Mammary epithelial cell (primary cell): ENCODE results near the gene RFX3.

Source experiments
- EZH2 ChIP-seq: IDR thresholded peaks from 2 replicates; pipeline ENCODE4 v1.6.1; 2012; ENCODE audit warnings: low read length, inconsistent platforms, borderline replicate concordance
- TF ChIP-seq, protein P1 (sequence below), 2 donors: IDR thresholded peaks in 1 of 2; conservative IDR thresholded peaks in 1 of 2; 2 replicates each; pipeline ENCODE4 v1.5.1; 2011 to 2012; ENCODE audit warnings: inconsistent platforms in 2 of 2, low read length in 2 of 2, mild to moderate bottlenecking in 2 of 2, control low read depth in 1 of 2, low read depth in 1 of 2; ENCODE audit not compliant: insufficient read depth in 1 of 2; ENCODE audit errors: extremely low read depth in 1 of 2

GRCh38 chr9:3173374-3173773, 352.4 kb downstream of the RFX3 start:
- TF ChIP-seq, protein P1, sequence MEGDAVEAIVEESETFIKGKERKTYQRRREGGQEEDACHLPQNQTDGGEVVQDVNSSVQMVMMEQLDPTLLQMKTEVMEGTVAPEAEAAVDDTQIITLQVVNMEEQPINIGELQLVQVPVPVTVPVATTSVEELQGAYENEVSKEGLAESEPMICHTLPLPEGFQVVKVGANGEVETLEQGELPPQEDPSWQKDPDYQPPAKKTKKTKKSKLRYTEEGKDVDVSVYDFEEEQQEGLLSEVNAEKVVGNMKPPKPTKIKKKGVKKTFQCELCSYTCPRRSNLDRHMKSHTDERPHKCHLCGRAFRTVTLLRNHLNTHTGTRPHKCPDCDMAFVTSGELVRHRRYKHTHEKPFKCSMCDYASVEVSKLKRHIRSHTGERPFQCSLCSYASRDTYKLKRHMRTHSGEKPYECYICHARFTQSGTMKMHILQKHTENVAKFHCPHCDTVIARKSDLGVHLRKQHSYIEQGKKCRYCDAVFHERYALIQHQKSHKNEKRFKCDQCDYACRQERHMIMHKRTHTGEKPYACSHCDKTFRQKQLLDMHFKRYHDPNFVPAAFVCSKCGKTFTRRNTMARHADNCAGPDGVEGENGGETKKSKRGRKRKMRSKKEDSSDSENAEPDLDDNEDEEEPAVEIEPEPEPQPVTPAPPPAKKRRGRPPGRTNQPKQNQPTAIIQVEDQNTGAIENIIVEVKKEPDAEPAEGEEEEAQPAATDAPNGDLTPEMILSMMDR (conservative IDR thresholded peaks at IDR 0.05 in 1 of 2, IDR thresholded peaks at IDR 0.05 in 1 of 2; ENCODE audit: extremely low read depth in 1 of 2, insufficient read depth in 1 of 2, low read depth in 1 of 2, low read length in 2 of 2) = no peak
- TF ChIP-seq EZH2 = no peak
